Common myeloid progenitor, CD34-positive (primary cell): ENCODE measurements around the gene TMEM198.
A peak's percentile ranks its signal among the peaks of the same experiment; 100 is the strongest.

Experiments used
- CTCF ChIA-PET: fragments of 350-600 bp; sonication (Branson Sonifier 250); formaldehyde crosslinking; loops from one replicate; lab custom pipeline; 2021; ENCODE audit warnings: antibody characterized with exemption; lab: Charles Lee
- POLR2A ChIA-PET: fragments of 350-600 bp; sonication (Branson Sonifier 250); formaldehyde crosslinking; loops from one replicate; lab custom pipeline; 2021; ENCODE audit warnings: antibody characterized with exemption; lab: Charles Lee
- DNase-seq, 3 donors: peaks; one replicate each; pipeline versions ENCODE4 v3.0.0 to v3.0.0-alpha.2; 2013
- H3K27ac ChIP-seq, 2 experiments: 1 replicate in 1 of 2; 2 replicates in 1 of 2; pipeline ENCODE4 v1.7.0; 2013; ENCODE audit warnings: inconsistent platforms in 2 of 2, low read length in 2 of 2, mild to moderate bottlenecking in 2 of 2, low read depth in 1 of 2, moderate library complexity in 1 of 2; ENCODE audit not compliant: severe bottlenecking in 2 of 2, insufficient read depth in 1 of 2, poor library complexity in 1 of 2
- H3K27me3 ChIP-seq, 5 experiments: replicated peaks in 2 of 5; 1 replicate in 3 of 5; 2 replicates in 2 of 5; pipeline versions ENCODE4 v1.6.1 to v1.7.0; 2013; ENCODE audit warnings: low read length in 4 of 5, mild to moderate bottlenecking in 2 of 5, moderate library complexity in 2 of 5, inconsistent platforms in 1 of 5; ENCODE audit not compliant: insufficient read depth in 5 of 5, control insufficient read depth in 4 of 5
- H3K36me3 ChIP-seq, 4 experiments: 1 replicate in 2 of 4; 2 replicates in 2 of 4; pipeline versions ENCODE4 v1.6.1 to v1.7.0; 2013; ENCODE audit warnings: low read length in 3 of 4, control low read depth in 1 of 4, mild to moderate bottlenecking in 1 of 4; ENCODE audit not compliant: control insufficient read depth in 4 of 4, insufficient read depth in 4 of 4
- H3K4me1 ChIP-seq, 4 experiments: 1 replicate in 3 of 4; 2 replicates in 1 of 4; pipeline versions ENCODE4 v1.6.1 to v1.7.1; 2013; ENCODE audit warnings: low read length in 3 of 4, mild to moderate bottlenecking in 3 of 4, control low read depth in 1 of 4, inconsistent platforms in 1 of 4, moderate library complexity in 1 of 4; ENCODE audit not compliant: control insufficient read depth in 4 of 4, insufficient read depth in 4 of 4; ENCODE audit errors: control extremely low read depth in 1 of 4
- H3K4me3 ChIP-seq, 7 experiments: 1 replicate in 4 of 7; 2 replicates in 3 of 7; pipeline versions ENCODE4 v1.5.1 to v1.7.0; 2013; ENCODE audit warnings: mild to moderate bottlenecking in 7 of 7, low read length in 6 of 7, moderate library complexity in 6 of 7, inconsistent platforms in 2 of 7, low read depth in 2 of 7, control low read depth in 1 of 7; ENCODE audit not compliant: insufficient read depth in 4 of 7, control insufficient read depth in 1 of 7; ENCODE audit errors: extremely low read depth in 1 of 7
- H3K9me3 ChIP-seq, 5 experiments: 1 replicate in 4 of 5; 2 replicates in 1 of 5; pipeline versions ENCODE4 v1.6.1 to v1.7.1; 2013; ENCODE audit warnings: low read length in 4 of 5, mild to moderate bottlenecking in 2 of 5, inconsistent platforms in 1 of 5, low read depth in 1 of 5, moderate library complexity in 1 of 5; ENCODE audit not compliant: control insufficient read depth in 4 of 5, insufficient read depth in 2 of 5; ENCODE audit errors: control extremely low read depth in 1 of 5
- whole genome bisulfite sequencing: methylation state at CpG from one replicate; pipeline ENCODE4 v1.1.5; 2013; ENCODE audit not compliant: insufficient coverage; 5-methylcytosine and 5-hydroxymethylcytosine counted together

TMEM198 gene

DNA sequence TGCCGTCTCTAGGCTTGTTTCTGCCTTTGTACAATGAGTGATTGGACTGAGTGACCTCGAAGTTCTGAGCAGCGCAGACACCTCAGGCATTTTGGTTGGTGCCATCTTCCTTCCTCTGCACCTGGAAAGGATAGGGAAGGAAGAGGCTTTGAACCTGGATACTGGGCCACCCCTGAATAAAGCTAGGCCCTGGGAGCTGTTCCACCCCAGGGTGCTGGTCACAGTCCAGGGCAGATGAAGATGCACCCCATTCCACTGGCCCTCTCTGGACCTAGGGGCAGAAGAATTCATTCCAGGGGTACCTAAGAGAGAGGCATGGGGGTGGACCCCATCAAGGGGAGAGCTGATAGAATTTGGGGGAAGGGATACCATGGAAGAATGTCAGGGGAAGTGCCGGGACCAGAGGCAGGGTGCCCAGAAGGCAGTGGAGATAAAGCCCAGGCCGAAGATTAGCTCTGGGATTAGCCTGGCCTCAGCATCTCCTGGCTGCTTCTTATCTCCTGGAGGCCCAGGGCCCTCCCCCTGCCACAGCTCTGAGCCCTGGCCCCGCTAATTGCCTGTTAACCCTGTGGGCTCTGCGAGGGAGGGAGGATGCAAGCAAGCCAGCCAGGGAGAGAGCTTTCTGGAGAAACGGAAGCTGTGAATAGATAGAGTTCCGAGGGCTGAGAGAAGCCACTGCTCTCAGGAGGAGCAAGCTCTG, 18.1 kb upstream of the TMEM198 start:
- H3K27me3 ChIP-seq: peaks cover 13 to 97% (median 50%) of the 10 kb centered on the region in 5 experiments
- 50% methylated on average over 5 of the region's 9 CpGs for WGBS
- DNase-seq: no peak

DNA sequence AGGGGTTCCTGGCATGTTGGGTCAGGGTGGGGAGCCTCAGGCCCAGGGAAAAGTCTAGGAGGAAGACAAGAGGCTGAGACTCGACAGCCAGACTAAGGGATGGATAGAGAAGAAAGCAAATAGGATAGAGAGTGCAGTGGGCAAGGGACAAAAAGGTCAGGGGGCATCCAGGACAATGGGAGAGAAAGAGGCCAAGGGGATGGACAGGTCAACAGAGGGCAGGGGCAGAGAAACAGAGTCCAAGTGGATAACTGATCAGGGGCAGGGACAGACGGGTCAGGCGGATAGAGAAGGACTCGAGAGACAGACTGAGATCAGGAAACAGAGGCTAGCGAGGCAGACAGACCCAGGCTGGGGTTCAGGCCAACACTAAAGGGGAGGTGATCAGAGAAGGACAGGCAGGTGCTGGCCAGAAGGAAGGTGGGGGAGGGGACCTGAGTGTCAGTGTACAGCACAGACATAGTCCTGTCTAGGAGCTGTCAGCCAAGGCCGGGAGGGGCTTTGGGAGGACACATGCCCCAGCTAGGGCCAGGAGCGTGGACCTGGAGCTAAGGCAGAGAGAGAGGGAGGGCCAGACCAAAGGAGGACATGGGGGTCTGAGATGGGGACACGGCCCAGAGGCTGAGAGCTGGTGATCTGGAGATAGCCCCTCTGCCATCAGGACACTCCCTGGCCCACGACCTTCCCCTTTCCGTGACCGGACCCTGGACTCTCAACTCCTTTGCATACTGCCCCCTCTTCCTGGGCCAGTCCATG, 17.3 kb upstream of the TMEM198 start:
- Histone ChIP-seq H3K4me1 (peaks cover 0 to 26% (median 15%) of the 10 kb centered on the region in 4 experiments), H3K4me3 (no peak overlapping the region), H3K27ac (no peak overlapping the region), H3K36me3 (no peaks in the 10 kb centered on the region), H3K9me3 (no peaks in the 10 kb centered on the region), H3K27me3 (peaks cover 13 to 97% (median 50%) of the 10 kb centered on the region in 5 experiments)
- 57% methylated on average over 10 of the region's 11 CpGs for WGBS
- ChIA-PET POLR2A (no interaction called here), CTCF (interaction anchor here (0.8 to 43.1 kb wide), 10 partner anchors 13 to 360 kb away, joined by 3 to 1724 read pairs (median 4); partner anchors contain the start of genes ASIC4 and GMPPA)
- no peak for DNase-seq

More for the DNA sequence above, 18.1 kb upstream of the TMEM198 start:
- ChIA-PET CTCF (interaction anchor here (1.0 to 43.1 kb wide), 7 partner anchors 14 to 122 kb away, joined by 3 to 1724 read pairs (median 6); partner anchors contain the start of genes ASIC4 and GMPPA), POLR2A (no interaction called here)
- no peaks in the 10 kb centered on the region for H3K36me3 ChIP-seq
- no peaks in the 10 kb centered on the region for H3K9me3 ChIP-seq
- no peak overlapping the region for H3K27ac ChIP-seq
- H3K4me3 ChIP-seq: no peak overlapping the region
- H3K4me1 ChIP-seq: peaks cover 0 to 31% (median 18%) of the 10 kb centered on the region in 4 experiments

DNA sequence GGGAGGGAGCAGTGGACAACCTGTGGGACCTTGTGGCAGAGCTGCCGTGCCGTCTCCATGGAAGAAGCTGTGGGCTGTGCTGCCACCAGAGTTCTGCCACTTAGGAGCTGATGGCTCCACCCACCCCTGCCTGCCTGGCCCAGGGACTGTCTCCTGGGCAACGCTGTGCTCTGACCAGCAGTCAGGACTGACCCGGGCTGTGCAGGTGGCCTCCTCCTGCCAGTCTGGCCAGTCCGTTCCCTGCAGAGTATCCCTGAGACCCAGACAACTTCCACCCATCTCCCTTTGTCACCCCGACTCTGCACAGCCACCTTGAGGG, 16.8 kb upstream of the TMEM198 start:
- Histone ChIP-seq H3K27me3 (peaks cover 13 to 96% (median 49%) of the 10 kb centered on the region in 5 experiments), H3K9me3 (no peaks in the 10 kb centered on the region), H3K4me1 (peaks cover 0 to 21% (median 12%) of the 10 kb centered on the region in 4 experiments), H3K4me3 (no peak overlapping the region), H3K27ac (no peak overlapping the region), H3K36me3 (no peaks in the 10 kb centered on the region)
- CTCF ChIA-PET: interaction anchor here (0.8 to 43.1 kb wide), 7 partner anchors 13 to 361 kb away, joined by 3 to 1724 read pairs (median 5); partner anchors contain the start of genes ASIC4 and GMPPA
- 58% methylated on average over 5 of the region's 6 CpGs for WGBS
- POLR2A ChIA-PET: no interaction called here
- no peak for DNase-seq

GRCh38 chr2:219527472-219527871, 16.4 kb upstream of the TMEM198 start:
- H3K9me3 ChIP-seq: no peaks in the 10 kb centered on the region
- no peak for DNase-seq
- POLR2A ChIA-PET: no interaction called here
- CTCF ChIA-PET: interaction anchor here (0.6 to 43.1 kb wide), 9 partner anchors 12 to 381 kb away, joined by 3 to 1724 read pairs (median 3); partner anchors contain the start of genes ASIC4 and GMPPA
- 90% methylated on average over 2 of the region's 5 CpGs for WGBS
- no peaks in the 10 kb centered on the region for H3K36me3 ChIP-seq
- no peak overlapping the region for H3K4me3 ChIP-seq
- H3K4me1 ChIP-seq: peaks cover 0 to 18% (median 10%) of the 10 kb centered on the region in 4 experiments
- H3K27me3 ChIP-seq: peaks cover 13 to 96% (median 49%) of the 10 kb centered on the region in 5 experiments
- no peak overlapping the region for H3K27ac ChIP-seq

DNA sequence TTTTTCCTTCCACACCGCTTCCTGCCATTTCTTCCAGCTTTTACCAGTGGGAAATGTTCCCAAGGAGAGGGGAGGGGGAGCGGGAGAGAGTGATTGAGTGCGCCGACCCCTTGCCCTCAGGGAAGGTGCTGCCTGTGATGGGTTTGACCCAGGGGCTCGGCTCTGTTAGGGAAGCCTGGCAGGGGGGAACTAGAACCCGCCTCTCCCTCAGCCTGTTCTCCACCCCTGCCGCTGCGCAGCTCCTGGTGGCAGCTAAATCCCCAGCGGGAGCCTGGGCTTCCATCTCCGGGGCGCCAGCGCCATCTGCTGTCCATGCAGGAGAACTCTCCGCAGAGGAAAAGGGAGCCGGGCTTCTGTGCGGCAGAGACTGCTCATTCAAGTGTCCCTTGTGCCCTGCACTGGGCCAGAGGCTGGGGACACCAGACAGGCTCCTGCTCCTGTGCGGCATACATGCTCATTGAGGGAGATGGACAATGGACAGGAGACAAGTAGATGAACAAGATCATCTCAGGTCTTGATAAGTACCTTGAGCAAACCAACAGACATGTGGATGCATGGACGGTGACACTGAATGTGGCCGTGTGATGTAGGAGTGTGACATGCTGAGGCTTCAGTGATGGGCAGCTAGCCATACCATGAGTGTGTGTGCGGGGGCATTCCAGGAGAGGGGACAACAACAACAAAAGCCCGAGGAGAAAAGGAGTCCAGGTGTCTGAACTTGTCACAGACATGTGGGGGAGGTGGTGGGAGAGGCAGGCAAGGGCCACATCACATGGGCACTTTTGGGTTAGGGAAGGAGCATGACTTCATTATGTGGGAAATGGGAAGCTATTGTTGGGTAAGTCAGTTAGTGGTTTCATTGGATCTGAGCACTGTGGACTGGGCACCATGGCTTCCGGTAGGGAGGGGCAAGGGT, 13.5 kb upstream of the TMEM198 start:
- 13% methylated on average over 17 of the region's 21 CpGs for WGBS
- Histone ChIP-seq H3K27ac (no peak overlapping the region), H3K4me1 (peaks cover 0 to 7% (median 3%) of the 10 kb centered on the region in 4 experiments), H3K9me3 (no peaks in the 10 kb centered on the region), H3K36me3 (no peaks in the 10 kb centered on the region), H3K27me3 (peaks cover 4 to 71% (median 38%) of the 10 kb centered on the region in 5 experiments), H3K4me3 (no peak overlapping the region)
- CTCF ChIA-PET: interaction anchor here (0.7 to 43.1 kb wide), 23 partner anchors 9 to 279 kb away, joined by 3 to 1724 read pairs (median 4); partner anchors contain the start of genes ASIC4 and GMPPA
- DNase-seq: peak; percentile 84 to 92 (median 89)
- POLR2A ChIA-PET: no interaction called here

GRCh38 chr2:219531639-219532377, 12.0 kb upstream of the TMEM198 start:
- no peaks in the 10 kb centered on the region for H3K36me3 ChIP-seq
- peaks cover 0 to 3% (median under 1%) of the 10 kb centered on the region in 4 experiments for H3K4me1 ChIP-seq
- DNase-seq: no peak
- POLR2A ChIA-PET: no interaction called here
- no peaks in the 10 kb centered on the region for H3K9me3 ChIP-seq
- CTCF ChIA-PET: interaction anchor here (0.6 to 43.1 kb wide), 8 partner anchors 8 to 173 kb away, joined by 3 to 1724 read pairs (median 6); partner anchors contain the start of genes ASIC4 and GMPPA
- no peak overlapping the region for H3K4me3 ChIP-seq
- H3K27ac ChIP-seq: no peak overlapping the region
- WGBS: 90% methylated on average over 19 of the region's 20 CpGs
- H3K27me3 ChIP-seq: peaks cover 2 to 56% (median 34%) of the 10 kb centered on the region in 5 experiments
